GM19468 (cell line): ENCODE measurements around the gene GABBR1.
A peak's percentile ranks its signal among the peaks of the same experiment; 100 is the strongest.

Experiments used
- ATAC-seq: cut with Tn5 transposase; IDR thresholded peaks from one replicate; pipeline ENCODE4 v1.9.1; 2021; ENCODE audit warnings: mild to moderate bottlenecking, moderate library complexity, moderate number of reproducible peaks; ENCODE audit not compliant: unreplicated experiment; ENCODE audit errors: extremely low read depth

GABBR1 gene

GRCh38 chr6:29577544-29577943 lies 55.4 kb downstream of the GABBR1 start:
- no peak for ATAC-seq

GRCh38 chr6:29576056-29576455 lies 56.9 kb downstream of the GABBR1 start:
- no peak for ATAC-seq

- no peak for ATAC-seq
Measured at GRCh38 chr6:29567991-29568390, 65.0 kb downstream of the GABBR1 start.

- no peak for ATAC-seq
Measured at GRCh38 chr6:29567541-29567940, 65.4 kb downstream of the GABBR1 start.

- ATAC-seq = no peak
Measured at GRCh38 chr6:29566856-29567255, 66.1 kb downstream of the GABBR1 start.

GRCh38 chr6:29564875-29565274 lies 68.1 kb downstream of the GABBR1 start:
- ATAC-seq = no peak

GRCh38 chr6:29563435-29563965 lies 69.5 kb downstream of the GABBR1 start:
- no peak for ATAC-seq

GRCh38 chr6:29561606-29562181 lies 71.3 kb downstream of the GABBR1 start:
- ATAC-seq = no peak

- ATAC-seq = no peak
Measured at GRCh38 chr6:29561091-29561490, 71.9 kb downstream of the GABBR1 start.

- no peak for ATAC-seq
Measured at GRCh38 chr6:29559524-29560287, 73.3 kb downstream of the GABBR1 start, which contains the start of gene UBD. Gene UBD (minus strand): TSS chr6:29559732. CDS start chr6:29559701, 31 bp downstream.

- ATAC-seq = no peak
Measured at GRCh38 chr6:29558439-29559079, 74.4 kb downstream of the GABBR1 start.

- no peak for ATAC-seq
Measured at GRCh38 chr6:29557320-29557719, 75.7 kb downstream of the GABBR1 start.

GRCh38 chr6:29554764-29555163 lies 78.2 kb downstream of the GABBR1 start:
- no peak for ATAC-seq

GRCh38 chr6:29553268-29554057 lies 79.5 kb downstream of the GABBR1 start:
- ATAC-seq = no peak

- ATAC-seq = peak; percentile 60
Measured at GRCh38 chr6:29552512-29553051, 80.4 kb downstream of the GABBR1 start.

GRCh38 chr6:29547573-29547972 lies 85.4 kb downstream of the GABBR1 start:
- ATAC-seq = no peak

GRCh38 chr6:29537714-29538403 lies 95.1 kb downstream of the GABBR1 start:
- ATAC-seq = no peak

- ATAC-seq = no peak
Measured at GRCh38 chr6:29532320-29532951, 100.5 kb downstream of the GABBR1 start.

GRCh38 chr6:29531668-29532067 lies 101.3 kb downstream of the GABBR1 start:
- ATAC-seq = no peak
